ENCODE results near the gene TUBA1C.
A peak's percentile ranks its signal among the peaks of the same experiment; 100 is the strongest.

Gene TUBA1C

GRCh38 chr12:49264873-49265792 lies at the start of gene TUBA1C:
Gene TUBA1C (plus strand): TSS chr12:49265082. CDS start chr12:49265182, 100 bp downstream.
- Histone ChIP-seq H3K9ac (ENCODE audit: low read length) (peak within 1 kb of the TSS; percentile 99), H3K36me3 (ENCODE audit: control insufficient read depth, insufficient read depth, low read length, severe bottlenecking) (peaks cover 24% of the 10 kb centered on the region), H3K4me1 (ENCODE audit: control insufficient read depth, insufficient read depth, low read length) (peaks cover 64% of the 10 kb centered on the region), H3K9me3 (ENCODE audit: control insufficient read depth, low read length) (no peaks in the 10 kb centered on the region), H3K4me3 (ENCODE audit: low read length) (peak within 1 kb of the TSS; percentile 96), H3K27me3 (replicated peaks; ENCODE audit: control insufficient read depth, insufficient read depth, low read length) (no peaks in the 10 kb centered on the region)
- DNase-seq (ENCODE audit: low read depth) = peak; percentile 96

DNA sequence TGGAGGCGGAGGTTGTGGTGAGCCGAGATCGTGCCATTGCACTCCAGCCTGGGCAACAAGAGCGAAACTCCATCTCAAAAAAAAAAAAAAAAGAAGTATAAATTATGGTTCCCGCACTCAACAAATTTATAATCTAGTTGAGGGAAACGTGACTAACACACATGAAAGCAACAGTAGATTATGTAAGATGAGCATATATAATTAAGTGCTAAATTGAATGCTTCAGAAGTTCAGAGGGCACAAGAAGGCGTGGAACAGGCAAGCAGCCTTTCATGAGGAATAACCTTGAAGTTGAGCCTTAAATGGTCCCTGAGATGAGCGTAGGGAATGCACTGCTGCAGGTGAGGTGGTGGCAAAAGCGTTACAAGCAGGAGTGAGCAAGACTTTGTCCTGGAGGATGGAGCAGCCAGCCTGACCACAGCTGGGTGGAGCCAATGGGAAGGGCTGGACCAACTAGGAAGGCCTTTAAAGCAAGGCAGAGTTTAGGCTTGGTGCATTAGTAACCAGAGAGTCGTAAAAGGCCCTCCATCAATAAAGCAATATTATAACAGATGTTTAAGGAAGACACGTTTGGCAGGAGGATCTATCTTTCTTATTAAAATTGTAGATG lies 45.4 kb upstream of the TUBA1C start:
- DNase-seq (ENCODE audit: low read depth) = no peak
- Histone ChIP-seq H3K9me3 (ENCODE audit: control insufficient read depth, low read length) (no peaks in the 10 kb centered on the region), H3K27me3 (replicated peaks; ENCODE audit: control insufficient read depth, insufficient read depth, low read length) (no peaks in the 10 kb centered on the region), H3K4me1 (ENCODE audit: control insufficient read depth, insufficient read depth, low read length) (peaks cover 18% of the 10 kb centered on the region), H3K9ac (ENCODE audit: low read length) (no peak overlapping the region), H3K36me3 (ENCODE audit: control insufficient read depth, insufficient read depth, low read length, severe bottlenecking) (no peaks in the 10 kb centered on the region), H3K4me3 (ENCODE audit: low read length) (no peak overlapping the region)

DNA sequence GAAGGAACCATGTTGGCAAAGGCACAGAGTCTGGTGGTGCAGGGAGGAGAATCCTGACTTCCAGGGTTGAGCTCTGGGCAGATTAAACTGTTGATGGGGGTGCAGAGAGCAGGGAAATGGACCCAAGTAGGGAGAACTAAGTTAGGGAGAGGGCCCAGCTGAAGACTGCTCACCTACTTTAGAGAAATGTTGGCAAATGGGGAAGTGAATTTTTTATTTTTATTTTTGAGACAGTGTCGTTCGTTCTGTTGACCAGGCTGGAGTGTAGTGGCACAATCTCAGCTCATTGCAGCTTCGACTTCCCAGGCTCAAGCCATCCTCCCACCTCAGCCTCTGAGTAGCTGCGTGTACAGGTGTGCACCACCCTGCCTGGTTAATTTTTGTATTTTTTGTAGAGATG lies 43.9 kb upstream of the TUBA1C start:
- H3K27me3 ChIP-seq (replicated peaks; ENCODE audit: control insufficient read depth, insufficient read depth, low read length) = no peaks in the 10 kb centered on the region
- H3K9ac ChIP-seq (ENCODE audit: low read length) = no peak overlapping the region
- no peaks in the 10 kb centered on the region for H3K9me3 ChIP-seq (ENCODE audit: control insufficient read depth, low read length)
- H3K4me1 ChIP-seq (ENCODE audit: control insufficient read depth, insufficient read depth, low read length) = peaks cover 8% of the 10 kb centered on the region
- H3K4me3 ChIP-seq (ENCODE audit: low read length) = no peak overlapping the region
- no peaks in the 10 kb centered on the region for H3K36me3 ChIP-seq (ENCODE audit: control insufficient read depth, insufficient read depth, low read length, severe bottlenecking)
- no peak for DNase-seq (ENCODE audit: low read depth)

- peaks cover 8% of the 10 kb centered on the region for H3K4me1 ChIP-seq (ENCODE audit: control insufficient read depth, insufficient read depth, low read length)
These were observed 41.8 kb upstream of the TUBA1C start for GRCh38 chr12:49223122-49223521.

GRCh38 chr12:49223590-49224369 lies 41.1 kb upstream of the TUBA1C start:
- Histone ChIP-seq H3K27me3 (replicated peaks; ENCODE audit: control insufficient read depth, insufficient read depth, low read length) (no peaks in the 10 kb centered on the region), H3K36me3 (ENCODE audit: control insufficient read depth, insufficient read depth, low read length, severe bottlenecking) (no peaks in the 10 kb centered on the region), H3K4me3 (ENCODE audit: low read length) (no peak overlapping the region), H3K9me3 (ENCODE audit: control insufficient read depth, low read length) (no peaks in the 10 kb centered on the region), H3K4me1 (ENCODE audit: control insufficient read depth, insufficient read depth, low read length) (peaks cover 8% of the 10 kb centered on the region), H3K9ac (ENCODE audit: low read length) (no peak overlapping the region)
- no peak for DNase-seq (ENCODE audit: low read depth)

More at GRCh38 chr12:49223122-49223521, 41.8 kb upstream of the TUBA1C start:
- no peaks in the 10 kb centered on the region for H3K27me3 ChIP-seq (replicated peaks; ENCODE audit: control insufficient read depth, insufficient read depth, low read length)
- no peaks in the 10 kb centered on the region for H3K9me3 ChIP-seq (ENCODE audit: control insufficient read depth, low read length)
- peak overlapping the region; percentile 56 for H3K9ac ChIP-seq (ENCODE audit: low read length)
- no peak for DNase-seq (ENCODE audit: low read depth)
- H3K4me3 ChIP-seq (ENCODE audit: low read length) = no peak overlapping the region
- H3K36me3 ChIP-seq (ENCODE audit: control insufficient read depth, insufficient read depth, low read length, severe bottlenecking) = no peaks in the 10 kb centered on the region

DNA sequence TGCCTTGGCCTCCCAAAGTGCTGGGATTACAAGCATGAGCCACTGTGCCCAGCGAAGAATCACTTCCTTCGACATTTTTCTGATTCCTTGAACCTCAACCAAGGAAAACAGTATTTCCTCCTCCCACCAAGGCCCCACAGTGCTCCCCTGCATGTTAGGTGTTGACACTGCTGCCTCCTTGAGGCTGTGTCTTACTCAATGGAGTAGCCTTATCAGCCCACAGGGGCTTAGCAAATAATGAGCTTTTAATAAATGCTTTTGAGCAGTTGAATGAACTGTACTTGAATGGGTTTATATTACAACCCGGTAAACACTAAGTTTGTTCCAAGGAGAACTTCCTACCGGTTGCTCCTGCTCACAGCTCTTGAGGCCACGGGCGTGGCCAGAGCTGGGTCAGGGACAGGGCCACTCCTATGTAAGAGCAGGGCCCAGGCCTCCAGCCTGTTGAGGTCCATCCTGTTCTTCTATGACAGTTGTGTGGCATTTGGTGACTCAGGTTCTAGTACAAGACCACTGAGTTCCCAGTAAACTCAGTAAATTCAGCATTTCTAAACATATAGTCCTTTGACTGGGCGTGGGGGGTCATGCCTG lies 39.2 kb upstream of the TUBA1C start:
- Histone ChIP-seq H3K9ac (ENCODE audit: low read length) (no peak overlapping the region), H3K4me3 (ENCODE audit: low read length) (no peak overlapping the region), H3K4me1 (ENCODE audit: control insufficient read depth, insufficient read depth, low read length) (peaks cover 8% of the 10 kb centered on the region), H3K9me3 (ENCODE audit: control insufficient read depth, low read length) (no peaks in the 10 kb centered on the region), H3K36me3 (ENCODE audit: control insufficient read depth, insufficient read depth, low read length, severe bottlenecking) (no peaks in the 10 kb centered on the region), H3K27me3 (replicated peaks; ENCODE audit: control insufficient read depth, insufficient read depth, low read length) (no peaks in the 10 kb centered on the region)
- no peak for DNase-seq (ENCODE audit: low read depth)

DNA sequence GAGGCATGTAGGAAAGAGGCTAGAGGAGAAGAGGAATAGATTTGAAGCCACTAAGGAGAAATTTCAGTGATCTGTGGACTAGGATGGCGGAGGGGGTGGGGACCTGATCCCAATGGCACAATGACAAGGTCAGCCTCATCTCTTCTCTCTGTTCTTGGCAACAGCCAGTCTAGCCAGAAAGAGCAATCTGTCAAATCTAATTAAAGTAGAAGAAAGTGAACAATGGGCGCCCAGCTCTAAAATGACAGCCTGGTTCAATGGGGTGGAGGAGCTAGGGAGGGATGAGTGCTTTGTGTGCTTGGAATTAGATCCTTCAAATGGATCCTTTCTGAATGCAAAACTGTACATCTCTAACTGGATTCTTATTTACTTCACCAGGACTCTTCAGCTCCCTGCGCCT lies 37.2 kb upstream of the TUBA1C start:
- Histone ChIP-seq H3K4me1 (ENCODE audit: control insufficient read depth, insufficient read depth, low read length) (peaks cover 9% of the 10 kb centered on the region), H3K27me3 (replicated peaks; ENCODE audit: control insufficient read depth, insufficient read depth, low read length) (no peaks in the 10 kb centered on the region), H3K4me3 (ENCODE audit: low read length) (no peak overlapping the region), H3K9me3 (ENCODE audit: control insufficient read depth, low read length) (no peaks in the 10 kb centered on the region), H3K36me3 (ENCODE audit: control insufficient read depth, insufficient read depth, low read length, severe bottlenecking) (no peaks in the 10 kb centered on the region), H3K9ac (ENCODE audit: low read length) (no peak overlapping the region)
- no peak for DNase-seq (ENCODE audit: low read depth)

GRCh38 chr12:49228653-49229052 lies 36.2 kb upstream of the TUBA1C start:
- peaks cover 12% of the 10 kb centered on the region for H3K4me1 ChIP-seq (ENCODE audit: control insufficient read depth, insufficient read depth, low read length)
- no peak overlapping the region for H3K4me3 ChIP-seq (ENCODE audit: low read length)
- no peak overlapping the region for H3K9ac ChIP-seq (ENCODE audit: low read length)
- H3K9me3 ChIP-seq (ENCODE audit: control insufficient read depth, low read length) = no peaks in the 10 kb centered on the region
- no peaks in the 10 kb centered on the region for H3K27me3 ChIP-seq (replicated peaks; ENCODE audit: control insufficient read depth, insufficient read depth, low read length)
- H3K36me3 ChIP-seq (ENCODE audit: control insufficient read depth, insufficient read depth, low read length, severe bottlenecking) = no peaks in the 10 kb centered on the region
- no peak for DNase-seq (ENCODE audit: low read depth)

DNA sequence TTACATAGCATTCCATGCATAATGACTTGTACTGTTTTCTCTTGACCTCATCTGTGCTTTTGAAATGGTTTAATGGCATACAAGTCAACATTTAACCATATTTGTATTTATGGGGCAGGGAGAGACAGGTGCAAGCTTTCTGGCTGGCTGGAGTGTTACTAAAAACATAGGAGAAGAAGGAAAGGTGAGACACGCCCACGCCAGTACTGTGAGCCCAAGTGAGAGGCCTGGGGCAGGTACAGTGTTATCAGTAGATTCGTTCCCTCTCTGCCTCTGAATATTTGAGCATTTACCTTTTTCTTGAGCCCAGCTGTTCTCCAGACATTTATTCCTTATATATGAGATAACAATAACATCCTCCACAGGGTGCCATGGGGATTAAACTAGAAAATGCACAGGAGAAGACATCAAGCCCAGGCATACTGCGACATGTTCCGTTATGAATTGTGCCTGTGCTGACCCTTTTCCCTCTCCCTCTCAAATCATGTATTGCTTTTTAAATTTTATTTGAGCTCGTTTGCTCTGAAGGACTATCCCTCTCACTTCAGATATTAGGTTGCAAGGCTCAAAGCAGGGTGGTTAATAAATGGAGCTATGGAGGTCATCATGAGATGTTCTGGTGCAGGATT lies 34.6 kb upstream of the TUBA1C start:
- no peak overlapping the region for H3K9ac ChIP-seq (ENCODE audit: low read length)
- H3K36me3 ChIP-seq (ENCODE audit: control insufficient read depth, insufficient read depth, low read length, severe bottlenecking) = no peaks in the 10 kb centered on the region
- H3K27me3 ChIP-seq (replicated peaks; ENCODE audit: control insufficient read depth, insufficient read depth, low read length) = no peaks in the 10 kb centered on the region
- DNase-seq (ENCODE audit: low read depth) = no peak
- H3K4me3 ChIP-seq (ENCODE audit: low read length) = no peak overlapping the region
- peaks cover 16% of the 10 kb centered on the region for H3K4me1 ChIP-seq (ENCODE audit: control insufficient read depth, insufficient read depth, low read length)
- H3K9me3 ChIP-seq (ENCODE audit: control insufficient read depth, low read length) = no peaks in the 10 kb centered on the region

GRCh38 chr12:49230805-49231194 lies 34.1 kb upstream of the TUBA1C start:
- peaks cover 16% of the 10 kb centered on the region for H3K4me1 ChIP-seq (ENCODE audit: control insufficient read depth, insufficient read depth, low read length)
- H3K4me3 ChIP-seq (ENCODE audit: low read length) = no peak overlapping the region
- H3K36me3 ChIP-seq (ENCODE audit: control insufficient read depth, insufficient read depth, low read length, severe bottlenecking) = no peaks in the 10 kb centered on the region
- H3K9me3 ChIP-seq (ENCODE audit: control insufficient read depth, low read length) = no peaks in the 10 kb centered on the region
- no peaks in the 10 kb centered on the region for H3K27me3 ChIP-seq (replicated peaks; ENCODE audit: control insufficient read depth, insufficient read depth, low read length)
- DNase-seq (ENCODE audit: low read depth) = no peak
- H3K9ac ChIP-seq (ENCODE audit: low read length) = no peak overlapping the region

Measured in adipocyte (in vitro differentiated cells).